Mucosa of stomach (tissue), 1 donor: ENCODE measurements around the gene ALG3.

ENCODE experiments used
- H3K27me3 ChIP-seq: one replicate; pipeline ENCODE4 v1.7.0; 2013; ENCODE audit warnings: mild to moderate bottlenecking, low read length; ENCODE audit not compliant: control insufficient read depth, insufficient read depth
- H3K36me3 ChIP-seq: one replicate; pipeline ENCODE4 v1.7.0; 2013; ENCODE audit warnings: low read length; ENCODE audit not compliant: control insufficient read depth, insufficient read depth
- H3K4me1 ChIP-seq: one replicate; pipeline ENCODE4 v1.7.0; 2013; ENCODE audit warnings: mild to moderate bottlenecking, low read length; ENCODE audit not compliant: control insufficient read depth, insufficient read depth
- H3K4me3 ChIP-seq: one replicate; pipeline ENCODE4 v1.7.0; 2013; ENCODE audit warnings: low read length
- H3K9ac ChIP-seq: one replicate; pipeline ENCODE4 v1.7.0; 2013; ENCODE audit warnings: mild to moderate bottlenecking, low read length, moderate library complexity
- H3K9me3 ChIP-seq: one replicate; pipeline ENCODE4 v1.7.0; 2013; ENCODE audit warnings: mild to moderate bottlenecking, low read length, moderate library complexity; ENCODE audit not compliant: control insufficient read depth
- donor health status: Pancreatic carcinoma.

The ALG3 gene

DNA sequence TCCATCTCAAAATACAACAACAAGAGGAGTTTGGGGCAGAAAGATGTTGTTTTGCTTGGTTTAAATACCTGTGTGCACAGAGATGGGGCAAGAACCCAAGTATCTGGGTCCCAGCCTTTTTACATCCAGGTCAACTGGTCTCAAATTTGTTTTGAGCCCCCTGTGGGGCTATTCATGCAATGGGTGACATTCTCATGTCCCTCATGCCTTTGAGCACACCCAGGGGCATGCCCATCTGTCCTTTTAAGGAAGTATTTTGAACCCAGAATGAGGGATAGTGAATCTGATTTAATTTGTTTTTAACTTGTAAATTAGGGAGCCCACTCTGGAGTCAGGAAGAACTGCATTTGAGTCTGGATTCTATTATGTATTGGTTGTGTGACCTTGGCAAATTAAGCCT, 47.9 kb downstream of the ALG3 start:
- H3K36me3 ChIP-seq: no peaks in the 10 kb centered on the region
- no peaks in the 10 kb centered on the region for H3K9me3 ChIP-seq
- H3K4me1 ChIP-seq: no peaks in the 10 kb centered on the region
- peaks cover 1% of the 10 kb centered on the region for H3K27me3 ChIP-seq
- no peak overlapping the region for H3K4me3 ChIP-seq
- H3K9ac ChIP-seq: no peak overlapping the region

DNA sequence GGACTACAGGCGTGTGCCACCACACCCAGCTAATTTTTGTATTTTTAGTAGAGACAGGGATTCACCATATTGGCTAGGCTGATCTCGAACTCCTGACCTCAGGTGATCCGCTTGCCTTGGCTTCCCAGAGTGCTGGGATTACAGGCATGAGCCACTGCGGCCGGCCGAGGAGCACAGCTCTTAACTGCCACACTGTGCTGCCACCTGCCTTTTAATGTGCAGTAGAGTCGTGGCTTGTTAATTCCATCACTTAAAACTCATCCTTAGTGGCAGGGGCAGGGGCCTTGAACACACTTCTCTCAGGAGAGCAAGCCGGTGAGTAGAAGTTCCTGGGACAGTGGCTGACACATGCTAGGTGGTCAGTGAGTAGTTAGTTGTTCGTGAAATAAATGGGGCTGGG, 50.3 kb downstream of the ALG3 start:
- Histone ChIP-seq H3K4me3 (no peak overlapping the region), H3K4me1 (no peaks in the 10 kb centered on the region), H3K27me3 (no peaks in the 10 kb centered on the region), H3K9me3 (no peaks in the 10 kb centered on the region), H3K9ac (no peak overlapping the region), H3K36me3 (peaks cover 4% of the 10 kb centered on the region)

DNA sequence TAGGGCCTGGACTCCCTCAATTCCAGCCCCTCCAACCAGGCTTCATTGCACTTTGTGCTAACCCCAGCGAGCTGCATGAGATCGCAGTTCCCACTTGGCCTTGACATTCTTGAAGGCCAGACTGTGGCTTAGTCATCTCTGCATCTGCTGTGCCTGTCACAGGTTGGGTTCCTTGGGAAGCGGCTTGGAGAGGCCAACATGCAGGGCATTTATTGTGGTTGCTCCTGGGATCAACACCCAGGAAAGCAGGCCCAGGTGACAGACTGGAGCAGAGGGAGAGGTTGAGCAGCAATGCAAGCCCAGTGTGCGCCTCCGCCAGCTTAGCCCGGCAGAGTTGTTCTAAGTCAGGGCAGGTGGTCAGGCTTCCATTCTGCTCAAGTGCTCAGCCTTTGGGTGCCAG, 52.2 kb downstream of the ALG3 start:
- Histone ChIP-seq H3K4me1 (no peaks in the 10 kb centered on the region), H3K36me3 (peaks cover 12% of the 10 kb centered on the region), H3K9ac (no peak overlapping the region), H3K4me3 (no peak overlapping the region), H3K27me3 (no peaks in the 10 kb centered on the region), H3K9me3 (no peaks in the 10 kb centered on the region)

DNA sequence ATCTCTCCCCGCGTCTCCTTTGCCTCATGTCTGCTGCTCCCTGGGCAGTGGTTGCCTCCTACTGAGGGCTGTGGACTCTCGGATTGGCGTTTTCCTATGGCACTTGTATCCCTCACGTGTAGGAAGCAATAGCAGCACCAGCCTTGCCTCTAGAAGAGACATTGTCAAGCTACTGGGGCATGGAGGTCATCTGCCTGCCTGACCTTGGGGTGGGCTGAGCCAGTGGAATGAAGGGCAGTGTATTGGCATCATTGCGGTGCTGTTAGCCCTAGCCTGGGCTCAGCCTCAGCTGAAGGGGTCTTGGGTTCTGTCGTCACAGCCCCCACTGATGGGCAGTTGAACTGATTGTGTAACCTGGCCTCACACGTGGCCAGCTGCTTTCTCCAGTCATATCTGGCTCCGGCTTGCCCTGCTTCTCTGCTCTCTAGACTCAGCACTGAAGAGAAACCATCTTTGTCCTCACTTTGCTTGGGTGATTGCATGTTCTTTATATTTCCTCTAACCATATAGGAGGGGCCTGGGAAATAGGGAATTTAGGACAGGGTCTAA, 54.7 kb downstream of the ALG3 start:
- no peaks in the 10 kb centered on the region for H3K27me3 ChIP-seq
- peaks cover 19% of the 10 kb centered on the region for H3K36me3 ChIP-seq
- no peak overlapping the region for H3K4me3 ChIP-seq
- no peak overlapping the region for H3K9ac ChIP-seq
- H3K4me1 ChIP-seq: no peaks in the 10 kb centered on the region
- H3K9me3 ChIP-seq: no peaks in the 10 kb centered on the region

DNA sequence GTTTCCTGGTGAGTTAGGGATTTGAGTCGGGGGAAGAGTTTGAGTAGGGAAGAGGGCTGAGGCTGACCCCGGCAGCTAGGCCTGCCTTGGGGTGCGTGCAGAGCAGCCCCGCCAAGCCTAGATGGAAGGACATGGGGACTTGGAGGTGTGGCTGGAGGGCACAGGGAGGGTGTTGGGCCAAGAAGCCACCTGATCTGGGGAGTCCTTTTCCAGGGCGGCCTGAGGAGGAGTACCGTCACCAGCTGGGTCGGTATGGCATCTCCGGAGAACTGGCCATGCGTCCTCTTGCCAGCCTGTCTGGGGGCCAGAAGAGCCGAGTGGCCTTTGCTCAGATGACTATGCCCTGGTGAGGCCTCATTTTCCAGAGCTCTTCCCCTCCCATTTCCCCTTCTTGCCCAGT, 55.9 kb downstream of the ALG3 start:
- H3K4me1 ChIP-seq: no peaks in the 10 kb centered on the region
- no peak overlapping the region for H3K9ac ChIP-seq
- H3K36me3 ChIP-seq: peaks cover 19% of the 10 kb centered on the region
- no peaks in the 10 kb centered on the region for H3K27me3 ChIP-seq
- H3K9me3 ChIP-seq: no peaks in the 10 kb centered on the region
- no peak overlapping the region for H3K4me3 ChIP-seq
